ENCODE results near the gene PCDHGB2.

GRCh38 chr5:141403387-141403786 lies 43.6 kb downstream of the PCDHGB2 start:
- TF ChIP-seq REST (IDR thresholded peaks at IDR 0.05; ENCODE audit: low read depth) = no peak
- no peak for TF ChIP-seq TAF1 (IDR thresholded peaks at IDR 0.05; ENCODE audit: low read depth)
- TF ChIP-seq RAD21 (IDR thresholded peaks at IDR 0.05; ENCODE audit: low read depth) = no peak
- TF ChIP-seq USF1 (IDR thresholded peaks at IDR 0.05) = no peak
- no peak for TF ChIP-seq TCF12 (IDR thresholded peaks at IDR 0.05; ENCODE audit: low read depth)
- TF ChIP-seq ZBTB7A (IDR thresholded peaks at IDR 0.05; ENCODE audit: low read depth) = no peak
- TF ChIP-seq MAX (IDR thresholded peaks at IDR 0.05) = no peak

All from Ishikawa (cell line).